Measurements from ENCODE around the gene FADS3. TPM values are rescaled to one million over a fixed set of nuclear protein-coding genes. Genes with fewer than 3 reads are reported as not detected.
A peak's percentile ranks its signal among the peaks of the same experiment; 100 is the strongest.

FADS3 gene
- total RNA-seq, 3 donors from 2014 or later: 38.8 to 156 (median 112) TPM

- no peaks in the 10 kb centered on the region for H3K9me3 ChIP-seq
- H3K4me3 ChIP-seq: no peak overlapping the region
- intact Hi-C loops (cut with DNase I; ENCODE audit: low total_unique reads): loop anchor here (10.0 kb wide), 1 partner anchor 74 kb away; the partner anchor contains the start of gene FADS1
- H3K4me1 ChIP-seq: peaks cover 4 to 7% of the 10 kb centered on the region in 2 donors
- no peak for TF ChIP-seq POLR2A (IDR thresholded peaks at IDR 0.05)
- no peak for TF ChIP-seq POLR2AphosphoS5 (IDR thresholded peaks at IDR 0.05)
- TF ChIP-seq CTCF (IDR thresholded peaks at IDR 0.05): no peak
- no peak for DNase-seq (ENCODE audit: low spot score in 2 of 2)
- H3K36me3 ChIP-seq: no peaks in the 10 kb centered on the region
- H3K27me3 ChIP-seq: no peaks in the 10 kb centered on the region
- H3K27ac ChIP-seq: peak overlapping the region; percentile 33 to 79
These were observed 2.8 kb downstream of the FADS3 start for GRCh38 chr11:61888590-61888989.

- DNase-seq (ENCODE audit: low spot score in 2 of 2): peak; percentile 67 to 76
- intact Hi-C loops (cut with DNase I; ENCODE audit: low total_unique reads): loop anchor here (10.0 kb wide), 1 partner anchor 73 kb away; the partner anchor contains the start of gene FADS1
- Histone ChIP-seq H3K27me3 (no peaks in the 10 kb centered on the region), H3K36me3 (no peaks in the 10 kb centered on the region), H3K4me1 (peaks cover 4 to 7% of the 10 kb centered on the region in 2 donors), H3K27ac (peak overlapping the region; percentile 33 to 79), H3K4me3 (no peak overlapping the region), H3K9me3 (no peaks in the 10 kb centered on the region)
- TF ChIP-seq POLR2A (IDR thresholded peaks at IDR 0.05) (no peak), CTCF (IDR thresholded peaks at IDR 0.05) (no peak), POLR2AphosphoS5 (IDR thresholded peaks at IDR 0.05) (peak in 2 of 3 donors; percentile 47 to 67)
These were observed 3.4 kb downstream of the FADS3 start for GRCh38 chr11:61887839-61888494.

GRCh38 chr11:61886643-61887042 is 4.7 kb downstream of the FADS3 start:
- no peak overlapping the region for H3K27ac ChIP-seq

GRCh38 chr11:61885784-61886580 is 5.4 kb downstream of the FADS3 start:
- intact Hi-C loops (cut with DNase I; ENCODE audit: low total_unique reads): loop anchor here (10.0 kb wide), 1 partner anchor 71 kb away; the partner anchor contains the start of gene FADS1
- Histone ChIP-seq H3K4me3 (no peak overlapping the region), H3K27ac (no peak overlapping the region), H3K4me1 (peaks cover 4 to 7% of the 10 kb centered on the region in 2 donors), H3K36me3 (no peaks in the 10 kb centered on the region), H3K9me3 (no peaks in the 10 kb centered on the region), H3K27me3 (no peaks in the 10 kb centered on the region)
- TF ChIP-seq POLR2A (IDR thresholded peaks at IDR 0.05): no peak
- no peak for DNase-seq (ENCODE audit: low spot score in 2 of 2)

More at GRCh38 chr11:61886643-61887042, 4.7 kb downstream of the FADS3 start:
- no peaks in the 10 kb centered on the region for H3K27me3 ChIP-seq
- no peaks in the 10 kb centered on the region for H3K36me3 ChIP-seq
- intact Hi-C loops (cut with DNase I; ENCODE audit: low total_unique reads): loop anchor here (10.0 kb wide), 1 partner anchor 72 kb away; the partner anchor contains the start of gene FADS1
- no peaks in the 10 kb centered on the region for H3K9me3 ChIP-seq
- DNase-seq (ENCODE audit: low spot score in 2 of 2): no peak
- TF ChIP-seq POLR2AphosphoS5 (IDR thresholded peaks at IDR 0.05): no peak
- no peak for TF ChIP-seq CTCF (IDR thresholded peaks at IDR 0.05)
- no peak for TF ChIP-seq POLR2A (IDR thresholded peaks at IDR 0.05)
- no peak overlapping the region for H3K4me3 ChIP-seq
- H3K4me1 ChIP-seq: peaks cover 4 to 7% of the 10 kb centered on the region in 2 donors

GRCh38 chr11:61885166-61885778 is 6.1 kb downstream of the FADS3 start:
- Histone ChIP-seq H3K27me3 (no peaks in the 10 kb centered on the region), H3K4me3 (no peak overlapping the region), H3K36me3 (no peaks in the 10 kb centered on the region), H3K9me3 (no peaks in the 10 kb centered on the region), H3K4me1 (peaks cover 0 to under 1% of the 10 kb centered on the region in 2 donors), H3K27ac (no peak overlapping the region)
- intact Hi-C loops (cut with DNase I; ENCODE audit: low total_unique reads): loop anchor here (10.0 kb wide), 1 partner anchor 70 kb away; the partner anchor contains the start of gene FADS1
- no peak for DNase-seq (ENCODE audit: low spot score in 2 of 2)
- TF ChIP-seq CTCF (IDR thresholded peaks at IDR 0.05): no peak
- no peak for TF ChIP-seq POLR2A (IDR thresholded peaks at IDR 0.05)
- no peak for TF ChIP-seq POLR2AphosphoS5 (IDR thresholded peaks at IDR 0.05)

All from breast epithelium (tissue), 4 donors.